Measurements from ENCODE around the gene ANXA1.

DNA sequence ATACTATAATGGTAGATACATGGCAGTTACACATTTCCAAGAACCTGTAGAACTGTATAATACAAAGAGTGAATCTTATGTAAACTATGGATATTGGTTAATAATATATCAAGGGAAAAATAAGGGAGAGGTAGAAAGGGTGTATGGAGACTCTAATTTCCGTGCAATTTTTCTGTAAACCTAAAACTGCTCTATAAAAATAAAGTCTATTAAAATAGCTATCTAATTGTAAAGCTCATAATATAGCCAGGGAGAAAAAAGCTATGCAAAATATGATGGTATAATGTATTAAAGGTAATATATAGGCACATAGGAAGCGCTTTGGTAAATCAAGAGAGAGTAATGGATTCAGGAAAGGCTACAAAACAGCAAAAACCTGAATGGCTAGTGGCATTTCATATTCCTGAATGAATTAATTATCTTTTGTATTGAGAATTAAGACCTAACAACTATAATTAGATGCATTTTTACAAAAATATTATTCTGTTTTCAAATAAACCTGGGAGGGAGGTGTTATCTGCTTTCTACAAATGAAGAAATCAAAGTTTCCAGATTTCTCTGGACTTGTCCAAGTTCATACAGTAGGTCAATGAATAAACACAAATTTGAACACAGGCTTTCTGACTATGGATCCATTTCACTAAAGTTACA lies 22.8 kb downstream of the ANXA1 start:
- no peak for TF ChIP-seq EZH2 (IDR thresholded peaks at IDR 0.05)
- TF ChIP-seq, protein P1, sequence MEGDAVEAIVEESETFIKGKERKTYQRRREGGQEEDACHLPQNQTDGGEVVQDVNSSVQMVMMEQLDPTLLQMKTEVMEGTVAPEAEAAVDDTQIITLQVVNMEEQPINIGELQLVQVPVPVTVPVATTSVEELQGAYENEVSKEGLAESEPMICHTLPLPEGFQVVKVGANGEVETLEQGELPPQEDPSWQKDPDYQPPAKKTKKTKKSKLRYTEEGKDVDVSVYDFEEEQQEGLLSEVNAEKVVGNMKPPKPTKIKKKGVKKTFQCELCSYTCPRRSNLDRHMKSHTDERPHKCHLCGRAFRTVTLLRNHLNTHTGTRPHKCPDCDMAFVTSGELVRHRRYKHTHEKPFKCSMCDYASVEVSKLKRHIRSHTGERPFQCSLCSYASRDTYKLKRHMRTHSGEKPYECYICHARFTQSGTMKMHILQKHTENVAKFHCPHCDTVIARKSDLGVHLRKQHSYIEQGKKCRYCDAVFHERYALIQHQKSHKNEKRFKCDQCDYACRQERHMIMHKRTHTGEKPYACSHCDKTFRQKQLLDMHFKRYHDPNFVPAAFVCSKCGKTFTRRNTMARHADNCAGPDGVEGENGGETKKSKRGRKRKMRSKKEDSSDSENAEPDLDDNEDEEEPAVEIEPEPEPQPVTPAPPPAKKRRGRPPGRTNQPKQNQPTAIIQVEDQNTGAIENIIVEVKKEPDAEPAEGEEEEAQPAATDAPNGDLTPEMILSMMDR (IDR thresholded peaks at IDR 0.05 in 2 of 3, conservative IDR thresholded peaks at IDR 0.05 in 1 of 3; ENCODE audit: borderline replicate concordance in 1 of 3, insufficient read depth in 1 of 3, low read depth in 2 of 3, low read length in 2 of 3) = no peak
- TF ChIP-seq, protein P2, sequence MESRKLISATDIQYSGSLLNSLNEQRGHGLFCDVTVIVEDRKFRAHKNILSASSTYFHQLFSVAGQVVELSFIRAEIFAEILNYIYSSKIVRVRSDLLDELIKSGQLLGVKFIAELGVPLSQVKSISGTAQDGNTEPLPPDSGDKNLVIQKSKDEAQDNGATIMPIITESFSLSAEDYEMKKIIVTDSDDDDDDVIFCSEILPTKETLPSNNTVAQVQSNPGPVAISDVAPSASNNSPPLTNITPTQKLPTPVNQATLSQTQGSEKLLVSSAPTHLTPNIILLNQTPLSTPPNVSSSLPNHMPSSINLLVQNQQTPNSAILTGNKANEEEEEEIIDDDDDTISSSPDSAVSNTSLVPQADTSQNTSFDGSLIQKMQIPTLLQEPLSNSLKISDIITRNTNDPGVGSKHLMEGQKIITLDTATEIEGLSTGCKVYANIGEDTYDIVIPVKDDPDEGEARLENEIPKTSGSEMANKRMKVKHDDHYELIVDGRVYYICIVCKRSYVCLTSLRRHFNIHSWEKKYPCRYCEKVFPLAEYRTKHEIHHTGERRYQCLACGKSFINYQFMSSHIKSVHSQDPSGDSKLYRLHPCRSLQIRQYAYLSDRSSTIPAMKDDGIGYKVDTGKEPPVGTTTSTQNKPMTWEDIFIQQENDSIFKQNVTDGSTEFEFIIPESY (IDR thresholded peaks at IDR 0.05; ENCODE audit: extremely low read depth, insufficient replicate concordance, low read length) = no peak
- no peak for TF ChIP-seq JUND (IDR thresholded peaks at IDR 0.05)
- no peak for TF ChIP-seq YY1 (IDR thresholded peaks at IDR 0.05; ENCODE audit: extremely low read depth, insufficient replicate concordance, low read depth, low read length)
- TF ChIP-seq EZH2phosphoT487 (IDR thresholded peaks at IDR 0.05; ENCODE audit: borderline replicate concordance) = no peak
